GM12875 (cell line): ENCODE data around the gene CT55.

Experiments
- H3K4me3 ChIP-seq: one replicate; pipeline ENCODE4 v1.5.1; 2011; ENCODE audit warnings: low read depth, low read length, control low read depth
- CTCF ChIP-seq: IDR thresholded peaks from 2 replicates; pipeline ENCODE4 v1.5.1; 2011; ENCODE audit warnings: low read depth, mild to moderate bottlenecking, control low read depth, inconsistent platforms, low read length, moderate library complexity, borderline replicate concordance; ENCODE audit not compliant: insufficient read depth

CT55 gene

DNA sequence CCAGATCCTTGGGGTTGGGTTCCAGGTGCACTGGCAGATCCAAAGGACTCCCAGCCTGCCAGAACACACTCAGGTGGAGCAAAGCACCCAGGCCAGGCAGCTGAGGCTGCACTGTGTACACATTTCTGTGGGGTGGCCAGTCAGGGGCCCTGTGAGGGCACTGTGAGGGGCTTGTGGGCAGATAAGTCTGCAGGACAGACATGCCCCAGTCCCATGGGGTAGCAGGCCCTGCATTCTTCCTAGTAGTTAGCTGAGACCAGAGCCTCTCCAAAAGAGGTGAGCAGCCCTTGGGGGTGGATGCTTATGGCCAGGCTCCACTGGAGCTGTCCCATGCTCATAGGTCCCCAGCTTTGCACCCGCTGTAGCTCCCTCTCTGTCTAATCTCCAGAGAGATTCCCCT, 58.5 kb downstream of the CT55 start:
- no peak for TF ChIP-seq CTCF
- no peak overlapping the region for H3K4me3 ChIP-seq

DNA sequence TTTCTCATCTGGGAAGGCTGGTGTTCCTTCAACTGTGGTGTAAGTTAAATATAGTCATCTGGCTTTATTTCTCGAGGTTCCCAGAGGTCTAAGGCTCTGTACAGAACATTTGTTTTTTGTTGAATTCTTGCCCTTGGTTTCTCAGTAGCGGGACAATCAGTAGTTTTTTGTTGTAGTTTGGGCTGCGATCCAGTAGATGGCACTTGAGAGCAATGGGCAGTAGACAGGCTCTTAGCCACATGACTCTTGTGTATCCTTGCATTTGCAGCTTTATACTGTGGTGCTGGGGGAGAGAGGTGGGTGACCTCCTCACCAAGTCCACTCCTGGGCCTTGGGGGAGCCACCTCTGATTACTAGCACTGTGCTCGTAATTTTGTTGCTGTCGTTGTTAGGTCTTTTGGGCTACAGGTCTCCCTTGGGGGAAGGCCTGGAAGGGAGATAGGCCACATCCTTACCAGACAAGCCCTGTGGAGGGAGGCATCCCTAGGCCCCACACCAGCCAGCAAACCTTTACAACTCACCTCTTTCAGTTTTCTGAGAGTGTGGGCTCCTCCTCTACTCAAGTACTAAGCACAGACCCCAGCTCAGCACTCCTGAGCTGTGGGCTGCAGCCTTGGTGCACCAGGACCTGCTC, 59.0 kb downstream of the CT55 start:
- peak; percentile 78 for TF ChIP-seq CTCF
- H3K4me3 ChIP-seq: no peak overlapping the region

DNA sequence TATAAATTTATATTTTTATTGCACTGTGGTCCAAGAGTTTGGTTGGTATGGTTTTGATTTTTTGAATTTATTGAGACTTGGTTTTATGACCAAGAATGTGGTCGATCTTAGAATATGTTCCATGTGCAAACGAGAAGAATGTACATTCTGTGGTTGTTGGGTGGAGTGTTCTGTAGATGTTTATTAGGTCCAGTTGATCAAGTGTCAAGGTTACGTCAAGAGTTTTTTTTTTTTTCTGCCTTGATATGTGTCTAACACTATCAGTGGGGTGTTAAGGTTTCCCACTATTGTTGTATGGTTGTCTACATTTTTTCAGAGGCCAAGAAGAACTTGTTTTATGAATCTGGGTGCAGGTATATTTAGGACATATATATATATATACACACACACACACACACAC, 61.6 kb downstream of the CT55 start:
- H3K4me3 ChIP-seq: no peak overlapping the region
- no peak for TF ChIP-seq CTCF
